HG03175 (cell line): Measurements from ENCODE around the gene ANKRD34A.

ENCODE experiments used
- ATAC-seq: cut with Tn5 transposase; IDR thresholded peaks from one replicate; pipeline ENCODE4 v1.9.1; 2021; ENCODE audit warnings: mild to moderate bottlenecking, moderate library complexity; ENCODE audit not compliant: unreplicated experiment

ANKRD34A gene

DNA sequence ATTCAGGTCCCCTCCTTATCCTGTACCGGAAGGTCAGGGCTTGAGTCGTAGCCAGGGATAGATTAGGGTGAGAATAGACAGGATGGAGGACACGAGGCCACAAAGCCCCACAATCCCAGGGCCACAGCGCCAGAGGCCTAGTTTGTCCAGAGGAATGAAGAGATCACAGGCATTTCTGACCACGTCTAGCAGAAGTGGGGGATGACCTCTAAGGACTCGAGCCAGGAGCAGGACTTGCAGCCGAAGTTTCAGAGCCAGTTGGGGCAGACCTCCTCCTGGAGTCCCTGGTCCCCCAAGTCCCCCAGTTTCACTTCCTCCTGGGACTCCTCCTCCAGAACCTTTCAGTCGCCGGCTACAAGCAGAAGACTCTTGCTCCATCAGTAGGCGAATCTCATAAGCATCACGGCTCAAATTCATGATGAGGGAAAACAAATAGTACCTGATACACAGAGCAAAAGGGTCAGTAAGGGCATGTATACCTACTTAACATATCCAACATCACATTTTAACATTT is 52.2 kb downstream of the ANKRD34A start:
- no peak for ATAC-seq
